Mammary epithelial cell (primary cell): ENCODE measurements around the gene ATP2C1.

Source experiments
- EZH2 ChIP-seq: IDR thresholded peaks from 2 replicates; pipeline ENCODE4 v1.6.1; 2012; ENCODE audit warnings: low read length, inconsistent platforms, borderline replicate concordance
- TF ChIP-seq, protein P1 (sequence below), 2 donors: IDR thresholded peaks in 1 of 2; conservative IDR thresholded peaks in 1 of 2; 2 replicates each; pipeline ENCODE4 v1.5.1; 2011 to 2012; ENCODE audit warnings: inconsistent platforms in 2 of 2, low read length in 2 of 2, mild to moderate bottlenecking in 2 of 2, control low read depth in 1 of 2, low read depth in 1 of 2; ENCODE audit not compliant: insufficient read depth in 1 of 2; ENCODE audit errors: extremely low read depth in 1 of 2

DNA sequence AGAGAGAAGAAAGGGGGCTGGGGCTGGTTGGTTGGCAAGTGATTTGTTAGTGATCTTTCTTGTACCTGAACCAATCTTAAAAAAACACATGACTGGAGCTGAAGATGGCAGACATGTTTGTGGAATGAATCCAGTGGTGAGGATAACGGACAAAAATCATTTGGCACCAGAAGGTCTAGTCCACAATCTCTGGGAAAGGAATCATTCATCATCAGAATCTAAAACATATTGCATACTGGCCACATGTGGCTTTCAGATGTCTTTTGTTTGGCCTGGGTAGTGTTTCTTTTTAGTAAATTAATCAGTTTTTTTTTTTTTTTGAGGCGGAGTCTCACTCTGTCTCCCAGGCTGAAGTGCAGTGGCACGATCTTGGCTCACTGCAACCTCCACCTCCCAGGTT lies 137.8 kb downstream of the ATP2C1 start:
- TF ChIP-seq, protein P1, sequence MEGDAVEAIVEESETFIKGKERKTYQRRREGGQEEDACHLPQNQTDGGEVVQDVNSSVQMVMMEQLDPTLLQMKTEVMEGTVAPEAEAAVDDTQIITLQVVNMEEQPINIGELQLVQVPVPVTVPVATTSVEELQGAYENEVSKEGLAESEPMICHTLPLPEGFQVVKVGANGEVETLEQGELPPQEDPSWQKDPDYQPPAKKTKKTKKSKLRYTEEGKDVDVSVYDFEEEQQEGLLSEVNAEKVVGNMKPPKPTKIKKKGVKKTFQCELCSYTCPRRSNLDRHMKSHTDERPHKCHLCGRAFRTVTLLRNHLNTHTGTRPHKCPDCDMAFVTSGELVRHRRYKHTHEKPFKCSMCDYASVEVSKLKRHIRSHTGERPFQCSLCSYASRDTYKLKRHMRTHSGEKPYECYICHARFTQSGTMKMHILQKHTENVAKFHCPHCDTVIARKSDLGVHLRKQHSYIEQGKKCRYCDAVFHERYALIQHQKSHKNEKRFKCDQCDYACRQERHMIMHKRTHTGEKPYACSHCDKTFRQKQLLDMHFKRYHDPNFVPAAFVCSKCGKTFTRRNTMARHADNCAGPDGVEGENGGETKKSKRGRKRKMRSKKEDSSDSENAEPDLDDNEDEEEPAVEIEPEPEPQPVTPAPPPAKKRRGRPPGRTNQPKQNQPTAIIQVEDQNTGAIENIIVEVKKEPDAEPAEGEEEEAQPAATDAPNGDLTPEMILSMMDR (conservative IDR thresholded peaks at IDR 0.05 in 1 of 2, IDR thresholded peaks at IDR 0.05 in 1 of 2; ENCODE audit: extremely low read depth in 1 of 2, insufficient read depth in 1 of 2, low read depth in 1 of 2, low read length in 2 of 2), result no peak
- TF ChIP-seq EZH2, result no peak
